Measurements from ENCODE around the gene VASH1. TPM values are rescaled to one million over a fixed set of nuclear protein-coding genes. Genes with fewer than 3 reads are reported as not detected.

Gene VASH1
- total and polyA plus RNA-seq, 2 of the 13 experiments (the other 11 are each of a cell fraction or from before 2014, with no cell fraction given), result 0.11 to 0.24 TPM

GRCh38 chr14:76780360-76780759 lies 19.1 kb downstream of the VASH1 start:
- H3K9me3 ChIP-seq (ENCODE audit: low read length), result no peaks in the 10 kb centered on the region
- H3K79me2 ChIP-seq (ENCODE audit: insufficient read depth, low read length), result no peaks in the 10 kb centered on the region
- intact Hi-C loops (cut with micrococcal nuclease; ENCODE audit: unreplicated experiment) (no loop called here), in situ Hi-C loops (cut with HindIII; ENCODE audit: extremely low pct_ligation_motif_present, low pct_unique_long_range_greater_than_20kb) (loop anchor here (5.0 kb wide), 1 partner anchor 68 kb away; no protein-coding TSS in a partner anchor)
- FAIRE-seq (no peak), ATAC-seq (no peak), DNase-seq (ENCODE audit: low spot score) (no peak)
- 77% methylated on average over 5 of the region's 5 CpGs for WGBS (ENCODE audit: low lambda C conversion rate)
- H4K20me1 ChIP-seq (ENCODE audit: insufficient read depth, low read length), result peaks cover 4% of the 10 kb centered on the region; the same call in 1 of the 2 replicates
- no peak overlapping the region for H2AFZ ChIP-seq (ENCODE audit: low read length)
- H3K4me2 ChIP-seq (ENCODE audit: low read depth, low read length), result no peak overlapping the region
- H3K36me3 ChIP-seq (replicated peaks in 1 of 2; ENCODE audit: control insufficient read depth in 1 of 2, insufficient read depth in 2 of 2, low read length in 2 of 2), result peaks cover 4 to 9% of the 10 kb centered on the region in 2 experiments; a peak in 3 of 5 replicates
- POLR2A ChIA-PET, result no interaction called here
- no TSS peak for BruUV-seq (replicated peaks)
- H3K27ac ChIP-seq (ENCODE audit: extremely low read length, insufficient read depth, low read length), result no peak overlapping the region
- no peak overlapping the region for H3K4me3 ChIP-seq (replicated peaks in 1 of 3; ENCODE audit: insufficient read depth in 1 of 3, low read depth in 2 of 3, low read length in 3 of 3)
- TF ChIP-seq SMARCC2 (IDR thresholded peaks at IDR 0.05) (no peak), ZNF253 (CRISPR knock-in tag; IDR thresholded peaks at IDR 0.05; ENCODE audit: borderline replicate concordance) (no peak), ZKSCAN1 (IDR thresholded peaks at IDR 0.05; ENCODE audit: low read length) (no peak), PRMT3 (CRISPR knock-in tag; IDR thresholded peaks at IDR 0.05; ENCODE audit: borderline replicate concordance, low read depth) (no peak), MYC (CRISPR knock-in tag; IDR thresholded peaks at IDR 0.05; ENCODE audit: borderline replicate concordance) (no peak), SMC3 (IDR thresholded peaks at IDR 0.05; ENCODE audit: low read length) (no peak)
- H3K27me3 ChIP-seq (ENCODE audit: control insufficient read depth in 1 of 2, insufficient read depth in 2 of 2, low read length in 2 of 2), result no peaks in the 10 kb centered on the region
- H3K9ac ChIP-seq (ENCODE audit: insufficient read depth, low read depth, low read length), result no peak overlapping the region
- peaks cover 9% of the 10 kb centered on the region for H3K4me1 ChIP-seq (ENCODE audit: insufficient read depth, low read length)
- CTCF ChIA-PET (ENCODE audit: low intra/inter-chr PET ratio, low total read pairs), result no interaction called here

GRCh38 chr14:76780875-76781647 lies 19.8 kb downstream of the VASH1 start:
- Histone ChIP-seq H3K4me2 (ENCODE audit: low read depth, low read length) (no peak overlapping the region), H3K4me3 (replicated peaks in 1 of 3; ENCODE audit: insufficient read depth in 1 of 3, low read depth in 2 of 3, low read length in 3 of 3) (no peak overlapping the region), H3K36me3 (replicated peaks in 1 of 2; ENCODE audit: control insufficient read depth in 1 of 2, insufficient read depth in 2 of 2, low read length in 2 of 2) (peaks cover 4 to 9% of the 10 kb centered on the region in 2 experiments; a peak in 3 of 5 replicates), H3K79me2 (ENCODE audit: insufficient read depth, low read length) (no peaks in the 10 kb centered on the region), H3K27me3 (ENCODE audit: control insufficient read depth in 1 of 2, insufficient read depth in 2 of 2, low read length in 2 of 2) (no peaks in the 10 kb centered on the region), H3K9ac (ENCODE audit: insufficient read depth, low read depth, low read length) (no peak overlapping the region), H4K20me1 (ENCODE audit: insufficient read depth, low read length) (peaks cover 4% of the 10 kb centered on the region; the same call in 1 of the 2 replicates), H3K9me3 (ENCODE audit: low read length) (no peaks in the 10 kb centered on the region), H3K27ac (ENCODE audit: extremely low read length, insufficient read depth, low read length) (no peak overlapping the region), H2AFZ (ENCODE audit: low read length) (no peak overlapping the region), H3K4me1 (ENCODE audit: insufficient read depth, low read length) (peaks cover 9% of the 10 kb centered on the region)
- no peak for ATAC-seq
- no peak for FAIRE-seq
- POLR2A ChIA-PET, result no interaction called here
- no peak for DNase-seq (ENCODE audit: low spot score)
- no TSS peak for BruUV-seq (replicated peaks)
- CTCF ChIA-PET (ENCODE audit: low intra/inter-chr PET ratio, low total read pairs), result no interaction called here
- WGBS (ENCODE audit: low lambda C conversion rate), result 100% methylated on average over 8 of the region's 11 CpGs
- in situ Hi-C loops (cut with HindIII; ENCODE audit: extremely low pct_ligation_motif_present, low pct_unique_long_range_greater_than_20kb) (loop anchor here (5.0 kb wide), 1 partner anchor 69 kb away; no protein-coding TSS in a partner anchor), intact Hi-C loops (cut with micrococcal nuclease; ENCODE audit: unreplicated experiment) (no loop called here)
- TF ChIP-seq ZNF678 (CRISPR knock-in tag; IDR thresholded peaks at IDR 0.05) (no peak), ZNF660 (CRISPR knock-in tag; IDR thresholded peaks at IDR 0.05; ENCODE audit: borderline replicate concordance, low read depth) (no peak), ZNF782 (CRISPR knock-in tag; IDR thresholded peaks at IDR 0.05; ENCODE audit: borderline replicate concordance) (no peak), ZBTB14 (CRISPR knock-in tag; IDR thresholded peaks at IDR 0.05) (no peak), KLF15 (CRISPR knock-in tag; IDR thresholded peaks at IDR 0.05; ENCODE audit: borderline replicate concordance) (no peak), DR1 (CRISPR knock-in tag; IDR thresholded peaks at IDR 0.05) (no peak), ZSCAN31 (CRISPR knock-in tag; IDR thresholded peaks at IDR 0.05; ENCODE audit: low read depth) (no peak), EZH2 (conservative IDR thresholded peaks at IDR 0.05; ENCODE audit: low read depth, low read length) (no peak)
